Neuronal stem cell (in vitro differentiated cells): Measurements from ENCODE around the gene VWC2.
A peak's percentile ranks its signal among the peaks of the same experiment; 100 is the strongest.

Source experiments
- DNase-seq: peaks from one replicate; pipeline ENCODE4 v3.0.0-alpha.2; 2013; ENCODE audit warnings: low spot score
- H2AFZ ChIP-seq: one replicate; pipeline ENCODE4 v1.6.1; 2013; ENCODE audit warnings: mild to moderate bottlenecking, low read length, inconsistent platforms
- H2AK5ac ChIP-seq: 2 replicates; pipeline ENCODE4 v1.6.1; 2013; ENCODE audit warnings: low read depth, mild to moderate bottlenecking, inconsistent platforms, low read length, moderate library complexity, mixed read lengths
- H2BK120ac ChIP-seq: 2 replicates; pipeline ENCODE4 v1.6.1; 2013; ENCODE audit warnings: low read depth, mild to moderate bottlenecking, inconsistent platforms, low read length, moderate library complexity, mixed read lengths
- H2BK12ac ChIP-seq: one replicate; pipeline ENCODE4 v1.6.1; 2013; ENCODE audit warnings: low read length, inconsistent platforms
- H2BK15ac ChIP-seq: 2 replicates; pipeline ENCODE4 v1.6.1; 2013; ENCODE audit warnings: mild to moderate bottlenecking, low read length, inconsistent platforms, mixed read lengths
- H2BK5ac ChIP-seq: one replicate; pipeline ENCODE4 v1.6.1; 2013; ENCODE audit warnings: inconsistent platforms, mild to moderate bottlenecking, low read length, moderate library complexity
- H3K14ac ChIP-seq: one replicate; pipeline ENCODE4 v1.6.1; 2013; ENCODE audit warnings: low read length, inconsistent platforms
- H3K18ac ChIP-seq: 2 replicates; pipeline ENCODE4 v1.6.1; 2013; ENCODE audit warnings: low read length, inconsistent platforms
- H3K23ac ChIP-seq: 2 replicates; pipeline ENCODE4 v1.6.1; 2013; ENCODE audit warnings: low read depth, mild to moderate bottlenecking, mixed read lengths, low read length, inconsistent platforms; ENCODE audit not compliant: poor library complexity
- H3K27ac ChIP-seq: replicated peaks from 3 replicates; pipeline ENCODE4 v1.5.1; 2013; ENCODE audit warnings: low read length, inconsistent platforms
- H3K27me3 ChIP-seq, 3 experiments: 2 replicates each; pipeline ENCODE4 v1.6.1; 2013; ENCODE audit warnings: low read length in 3 of 3, mild to moderate bottlenecking in 2 of 3, inconsistent platforms in 1 of 3, low read depth in 1 of 3, mixed read lengths in 1 of 3, moderate library complexity in 1 of 3; ENCODE audit not compliant: control insufficient read depth in 3 of 3, insufficient read depth in 3 of 3
- H3K36me3 ChIP-seq, 2 donors: replicated peaks in 1 of 2; 2 replicates each; pipeline ENCODE4 v1.6.1; 2013; ENCODE audit warnings: low read length in 2 of 2; ENCODE audit not compliant: control insufficient read depth in 2 of 2, insufficient read depth in 2 of 2
- H3K4ac ChIP-seq: 2 replicates; pipeline ENCODE4 v1.6.1; 2013; ENCODE audit warnings: inconsistent platforms, mild to moderate bottlenecking, low read length, moderate library complexity
- H3K4me1 ChIP-seq, 2 donors: 1 replicate in 1 of 2; 2 replicates in 1 of 2; pipeline ENCODE4 v1.6.1; 2013; ENCODE audit warnings: low read length in 2 of 2, low read depth in 1 of 2; ENCODE audit not compliant: control insufficient read depth in 2 of 2, insufficient read depth in 1 of 2
- H3K4me2 ChIP-seq: one replicate; pipeline ENCODE4 v1.6.1; 2013; ENCODE audit warnings: mild to moderate bottlenecking, low read length, inconsistent platforms; ENCODE audit not compliant: insufficient read depth, poor library complexity, severe bottlenecking
- H3K4me3 ChIP-seq, 2 donors: 2 replicates each; pipeline ENCODE4 v1.5.1; 2013; ENCODE audit warnings: low read length in 2 of 2, mild to moderate bottlenecking in 2 of 2, inconsistent platforms in 1 of 2, moderate library complexity in 1 of 2
- H3K79me1 ChIP-seq: one replicate; pipeline ENCODE4 v1.6.1; 2013; ENCODE audit warnings: low read depth, mild to moderate bottlenecking, inconsistent platforms, low read length, moderate library complexity
- H3K9ac ChIP-seq: one replicate; pipeline ENCODE4 v1.6.1; 2013; ENCODE audit warnings: mild to moderate bottlenecking, low read depth, low read length, inconsistent platforms; ENCODE audit not compliant: poor library complexity
- H3K9me3 ChIP-seq, 2 donors: replicated peaks in 1 of 2; 2 replicates each; pipeline versions ENCODE3 to v1.6.1; 2013; ENCODE audit warnings: low read length in 2 of 2, mild to moderate bottlenecking in 2 of 2, inconsistent platforms in 1 of 2, low read depth in 1 of 2, mixed read lengths in 1 of 2, moderate library complexity in 1 of 2; ENCODE audit not compliant: control insufficient read depth in 2 of 2, insufficient read depth in 1 of 2
- H4K8ac ChIP-seq: one replicate; pipeline ENCODE4 v1.6.1; 2013; ENCODE audit warnings: low read depth, mild to moderate bottlenecking, inconsistent platforms, low read length, moderate library complexity
- H4K91ac ChIP-seq: one replicate; pipeline ENCODE4 v1.6.1; 2013; ENCODE audit warnings: low read length, low read depth, mild to moderate bottlenecking, inconsistent platforms; ENCODE audit not compliant: poor library complexity
- WGBS, 2 donors: extraction: QIAGEN DNeasy Blood & Tissue Kit; methylation state at CpG; one replicate each; pipeline ENCODE4 v1.1.7; 2013; ENCODE audit warnings: missing lambda C conversion rate in 2 of 2, mixed read lengths in 1 of 2; ENCODE audit not compliant: insufficient read length in 2 of 2, insufficient replicate concordance in 1 of 2; ENCODE audit errors: extremely low coverage in 2 of 2; 5-methylcytosine and 5-hydroxymethylcytosine counted together

Gene VWC2

GRCh38 chr7:49800031-49800430, 26.6 kb downstream of the VWC2 start:
- Histone ChIP-seq H3K4me3 (peak overlapping the region in 1 of 2 donors; percentile 22), H3K14ac (no peak overlapping the region), H3K18ac (no peak overlapping the region), H2AFZ (no peak overlapping the region), H3K23ac (no peak overlapping the region), H3K79me1 (no peaks in the 10 kb centered on the region), H3K4me1 (no peaks in the 10 kb centered on the region), H2BK5ac (no peak overlapping the region), H3K27me3 (no peaks in the 10 kb centered on the region), H3K27ac (no peak overlapping the region), H4K91ac (no peak overlapping the region), H3K36me3 (no peaks in the 10 kb centered on the region), H2BK120ac (no peak overlapping the region), H2BK12ac (no peak overlapping the region), H3K4ac (no peak overlapping the region), H4K8ac (no peak overlapping the region), H2AK5ac (no peak overlapping the region), H3K9ac (no peak overlapping the region), H3K4me2 (no peak overlapping the region), H3K9me3 (no peaks in the 10 kb centered on the region), H2BK15ac (no peak overlapping the region)
- no CpG with 5 or more reads among the region's 5 CpGs for WGBS, 2 donors
- no peak for DNase-seq

DNA sequence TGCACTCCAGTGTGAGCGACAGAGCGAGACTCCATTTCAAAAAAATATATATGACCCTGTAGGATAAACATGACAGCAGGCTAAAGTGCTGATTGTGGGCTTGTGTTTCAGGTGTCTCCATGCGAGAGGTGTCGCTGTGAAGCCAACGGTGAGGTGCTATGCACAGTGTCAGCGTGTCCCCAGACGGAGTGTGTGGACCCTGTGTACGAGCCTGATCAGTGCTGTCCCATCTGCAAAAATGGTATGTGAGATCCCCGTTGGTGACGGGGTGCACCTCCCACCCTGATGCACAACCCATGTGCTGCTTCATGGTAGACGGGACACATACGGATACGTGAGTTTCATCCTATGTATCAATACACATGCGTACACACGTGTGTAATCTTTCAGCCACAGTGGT, 29.2 kb downstream of the VWC2 start:
- H3K18ac ChIP-seq: no peak overlapping the region
- H3K23ac ChIP-seq: no peak overlapping the region
- H3K36me3 ChIP-seq: no peaks in the 10 kb centered on the region
- H3K4ac ChIP-seq: no peak overlapping the region
- WGBS, 2 donors: no CpG with 5 or more reads among the region's 15 CpGs
- H3K4me3 ChIP-seq: no peak overlapping the region
- no peak overlapping the region for H4K91ac ChIP-seq
- no peak overlapping the region for H3K27ac ChIP-seq
- H2BK5ac ChIP-seq: no peak overlapping the region
- no peaks in the 10 kb centered on the region for H3K79me1 ChIP-seq
- no peaks in the 10 kb centered on the region for H3K4me1 ChIP-seq
- no peak overlapping the region for H4K8ac ChIP-seq
- H3K4me2 ChIP-seq: no peak overlapping the region
- H3K9me3 ChIP-seq: no peaks in the 10 kb centered on the region
- H3K14ac ChIP-seq: no peak overlapping the region
- H3K9ac ChIP-seq: no peak overlapping the region
- no peak overlapping the region for H2AK5ac ChIP-seq
- no peak overlapping the region for H2BK120ac ChIP-seq
- H2BK15ac ChIP-seq: no peak overlapping the region
- no peak overlapping the region for H2AFZ ChIP-seq
- H3K27me3 ChIP-seq: no peaks in the 10 kb centered on the region
- H2BK12ac ChIP-seq: no peak overlapping the region
- DNase-seq: no peak

DNA sequence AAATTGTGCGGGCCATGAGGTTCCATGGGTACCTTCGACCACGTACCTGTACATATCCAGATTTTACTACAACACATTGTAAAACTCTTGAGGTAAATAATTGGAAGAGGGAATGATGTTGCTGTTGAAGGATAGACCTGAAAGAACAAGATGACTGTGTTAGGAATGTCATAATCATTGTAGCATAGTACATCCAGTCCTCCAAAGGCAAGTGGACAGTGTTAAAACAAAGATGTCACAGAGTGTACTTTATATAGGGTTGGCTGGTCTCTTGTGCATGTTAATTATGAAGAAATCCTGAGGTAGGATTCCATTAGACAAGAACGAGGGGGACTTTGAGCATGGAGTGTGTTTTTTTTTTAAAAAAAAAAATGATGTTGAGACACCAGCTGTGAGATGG, 30.4 kb downstream of the VWC2 start:
- Histone ChIP-seq H3K4ac (no peak overlapping the region), H3K18ac (no peak overlapping the region), H4K91ac (no peak overlapping the region), H2BK120ac (no peak overlapping the region), H3K27me3 (no peaks in the 10 kb centered on the region), H3K4me3 (no peak overlapping the region), H3K23ac (no peak overlapping the region), H3K4me2 (no peak overlapping the region), H3K9me3 (no peaks in the 10 kb centered on the region), H3K14ac (no peak overlapping the region), H3K27ac (no peak overlapping the region), H3K9ac (no peak overlapping the region), H2BK12ac (no peak overlapping the region), H3K79me1 (no peaks in the 10 kb centered on the region), H3K36me3 (no peaks in the 10 kb centered on the region), H4K8ac (no peak overlapping the region), H2AK5ac (peak overlapping the region; percentile 31), H2BK5ac (no peak overlapping the region), H2BK15ac (no peak overlapping the region), H3K4me1 (no peaks in the 10 kb centered on the region), H2AFZ (no peak overlapping the region)
- DNase-seq: no peak
- WGBS, 2 donors: no CpG with 5 or more reads among the region's 4 CpGs

DNA sequence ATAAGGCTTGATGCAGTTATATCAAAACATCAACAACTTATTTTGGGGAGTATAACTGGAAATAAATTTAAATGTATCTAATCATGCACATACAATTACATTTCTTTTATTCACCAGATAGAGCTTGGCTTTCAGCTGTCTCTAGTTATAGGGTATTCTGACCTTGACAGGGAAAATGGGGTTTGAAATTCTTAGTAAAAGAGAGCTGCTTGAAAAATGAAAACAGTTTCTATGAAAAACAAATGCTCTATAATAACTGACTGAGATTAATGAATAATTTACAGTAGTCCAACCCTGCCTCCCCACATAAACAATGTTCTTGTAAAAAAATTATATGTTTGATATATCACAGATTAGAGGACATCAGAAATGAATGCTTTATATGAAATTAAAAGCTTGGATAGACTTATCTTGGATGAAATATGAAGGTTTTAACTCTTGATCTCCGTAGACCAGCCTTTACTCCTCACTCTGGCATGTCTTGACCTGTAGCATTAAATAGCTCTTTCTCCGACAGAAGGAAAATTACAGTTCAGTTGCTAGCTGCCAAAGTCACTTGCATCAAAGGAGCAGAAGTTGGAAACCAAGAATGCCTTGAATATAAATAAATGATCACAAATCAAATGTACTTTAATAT, 32.1 kb downstream of the VWC2 start:
- Histone ChIP-seq H2BK15ac (no peak overlapping the region), H3K4ac (no peak overlapping the region), H4K91ac (no peak overlapping the region), H3K4me2 (no peak overlapping the region), H3K27me3 (no peaks in the 10 kb centered on the region), H4K8ac (no peak overlapping the region), H3K4me3 (no peak overlapping the region), H2AFZ (no peak overlapping the region), H3K4me1 (no peaks in the 10 kb centered on the region), H3K14ac (no peak overlapping the region), H3K18ac (no peak overlapping the region), H3K79me1 (no peaks in the 10 kb centered on the region), H2AK5ac (no peak overlapping the region), H2BK12ac (no peak overlapping the region), H2BK120ac (no peak overlapping the region), H2BK5ac (no peak overlapping the region), H3K27ac (no peak overlapping the region), H3K36me3 (no peaks in the 10 kb centered on the region), H3K9ac (no peak overlapping the region), H3K9me3 (no peaks in the 10 kb centered on the region), H3K23ac (no peak overlapping the region)
- no peak for DNase-seq
- no CpG with 5 or more reads among the region's 2 CpGs for WGBS, 2 donors
